Raji (cell line): ENCODE data around the gene DNASE2.

Experiments used
- POLR2A ChIP-seq: IDR thresholded peaks from 2 replicates; pipeline ENCODE4 v1.6.1; 2011; ENCODE audit warnings: low read depth, low read length, control low read depth; ENCODE audit not compliant: insufficient read depth

Gene DNASE2

GRCh38 chr19:12847159-12848139 lies 33.8 kb downstream of the DNASE2 start:
- peak; percentile 24; the same call in 1 of the 2 replicates for TF ChIP-seq POLR2A

GRCh38 chr19:12843999-12844732 lies 37.1 kb downstream of the DNASE2 start:
- no peak for TF ChIP-seq POLR2A

- no peak for TF ChIP-seq POLR2A
Observed at GRCh38 chr19:12843328-12843727, 37.9 kb downstream of the DNASE2 start.

GRCh38 chr19:12842511-12842910 lies 38.7 kb downstream of the DNASE2 start:
- TF ChIP-seq POLR2A = no peak

GRCh38 chr19:12841094-12841493 lies 40.2 kb downstream of the DNASE2 start:
- TF ChIP-seq POLR2A = no peak

GRCh38 chr19:12840091-12841079 lies 40.9 kb downstream of the DNASE2 start:
- TF ChIP-seq POLR2A = no peak

- no peak for TF ChIP-seq POLR2A
Observed at GRCh38 chr19:12838886-12839756, 42.1 kb downstream of the DNASE2 start.

GRCh38 chr19:12838182-12838885 lies 42.9 kb downstream of the DNASE2 start, which contains the start of gene MAST1:
Gene MAST1, plus strand, starts transcription at chr19:12838515. Its CDS starts 58 bp downstream, at chr19:12838573.
- TF ChIP-seq POLR2A = peak; percentile 33

- no peak for TF ChIP-seq POLR2A
Observed at GRCh38 chr19:12837225-12837624, 44.0 kb downstream of the DNASE2 start.

GRCh38 chr19:12836529-12836863 lies 44.8 kb downstream of the DNASE2 start:
- 0 out of 2 replicates have a peak, but pooled peaks have one; percentile 35 for TF ChIP-seq POLR2A

GRCh38 chr19:12834976-12835757 lies 46.1 kb downstream of the DNASE2 start:
- TF ChIP-seq POLR2A = no peak

GRCh38 chr19:12834566-12834943 lies 46.7 kb downstream of the DNASE2 start, which contains the start of gene RTBDN:
Gene RTBDN, minus strand, starts transcription at chr19:12834579. Its CDS starts 4,600 bp downstream, at chr19:12829979.
- no peak for TF ChIP-seq POLR2A
